GM23338 (cell line): ENCODE results near the gene TSPYL2.

Experiments used
- POLR2AphosphoS5 ChIP-seq: IDR thresholded peaks from 2 replicates; pipeline ENCODE4 v1.6.1; 2016; ENCODE audit warnings: antibody characterized with exemption, low read depth
- TF ChIP-seq, protein P1 (sequence below), 2 experiments: fragments of 200-600 bp in 1 of 2; sonication (generic) in 1 of 2; conservative IDR thresholded peaks; 2 replicates each; pipeline versions ENCODE4 v1.5.1 to v1.6.1; 2016 to 2017; ENCODE audit warnings: antibody characterized with exemption in 2 of 2, low read depth in 2 of 2, mild to moderate bottlenecking in 2 of 2, moderate library complexity in 1 of 2
- TF ChIP-seq, protein P2 (sequence below): IDR thresholded peaks from one replicate; pipeline ENCODE4 v1.6.1; 2018; ENCODE audit warnings: antibody characterized with exemption; ENCODE audit not compliant: unreplicated experiment

DNA sequence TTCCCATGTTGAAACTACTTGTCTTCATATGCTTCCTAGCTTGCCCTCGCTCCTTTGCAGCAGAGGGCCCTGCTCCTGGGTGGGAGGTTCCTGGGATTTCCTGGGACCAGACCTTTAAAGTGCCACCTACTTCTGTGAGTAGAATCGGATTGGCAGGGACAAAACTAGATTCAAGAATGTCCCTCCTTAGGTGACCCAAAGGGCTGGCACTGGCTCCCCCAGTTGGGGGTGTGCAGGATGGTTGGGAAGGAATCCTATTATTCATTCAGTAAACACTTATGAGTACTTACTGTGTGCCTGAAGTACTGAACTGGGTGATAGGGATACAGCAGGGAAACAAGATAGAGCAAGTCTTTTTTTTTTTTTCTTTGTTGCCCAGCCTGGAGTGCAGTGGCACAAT, 9.2 kb downstream of the TSPYL2 start:
- TF ChIP-seq, protein P1, sequence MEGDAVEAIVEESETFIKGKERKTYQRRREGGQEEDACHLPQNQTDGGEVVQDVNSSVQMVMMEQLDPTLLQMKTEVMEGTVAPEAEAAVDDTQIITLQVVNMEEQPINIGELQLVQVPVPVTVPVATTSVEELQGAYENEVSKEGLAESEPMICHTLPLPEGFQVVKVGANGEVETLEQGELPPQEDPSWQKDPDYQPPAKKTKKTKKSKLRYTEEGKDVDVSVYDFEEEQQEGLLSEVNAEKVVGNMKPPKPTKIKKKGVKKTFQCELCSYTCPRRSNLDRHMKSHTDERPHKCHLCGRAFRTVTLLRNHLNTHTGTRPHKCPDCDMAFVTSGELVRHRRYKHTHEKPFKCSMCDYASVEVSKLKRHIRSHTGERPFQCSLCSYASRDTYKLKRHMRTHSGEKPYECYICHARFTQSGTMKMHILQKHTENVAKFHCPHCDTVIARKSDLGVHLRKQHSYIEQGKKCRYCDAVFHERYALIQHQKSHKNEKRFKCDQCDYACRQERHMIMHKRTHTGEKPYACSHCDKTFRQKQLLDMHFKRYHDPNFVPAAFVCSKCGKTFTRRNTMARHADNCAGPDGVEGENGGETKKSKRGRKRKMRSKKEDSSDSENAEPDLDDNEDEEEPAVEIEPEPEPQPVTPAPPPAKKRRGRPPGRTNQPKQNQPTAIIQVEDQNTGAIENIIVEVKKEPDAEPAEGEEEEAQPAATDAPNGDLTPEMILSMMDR (conservative IDR thresholded peaks at IDR 0.05; ENCODE audit: low read depth in 2 of 2), result no peak
- no peak for TF ChIP-seq POLR2AphosphoS5
- TF ChIP-seq, protein P2, sequence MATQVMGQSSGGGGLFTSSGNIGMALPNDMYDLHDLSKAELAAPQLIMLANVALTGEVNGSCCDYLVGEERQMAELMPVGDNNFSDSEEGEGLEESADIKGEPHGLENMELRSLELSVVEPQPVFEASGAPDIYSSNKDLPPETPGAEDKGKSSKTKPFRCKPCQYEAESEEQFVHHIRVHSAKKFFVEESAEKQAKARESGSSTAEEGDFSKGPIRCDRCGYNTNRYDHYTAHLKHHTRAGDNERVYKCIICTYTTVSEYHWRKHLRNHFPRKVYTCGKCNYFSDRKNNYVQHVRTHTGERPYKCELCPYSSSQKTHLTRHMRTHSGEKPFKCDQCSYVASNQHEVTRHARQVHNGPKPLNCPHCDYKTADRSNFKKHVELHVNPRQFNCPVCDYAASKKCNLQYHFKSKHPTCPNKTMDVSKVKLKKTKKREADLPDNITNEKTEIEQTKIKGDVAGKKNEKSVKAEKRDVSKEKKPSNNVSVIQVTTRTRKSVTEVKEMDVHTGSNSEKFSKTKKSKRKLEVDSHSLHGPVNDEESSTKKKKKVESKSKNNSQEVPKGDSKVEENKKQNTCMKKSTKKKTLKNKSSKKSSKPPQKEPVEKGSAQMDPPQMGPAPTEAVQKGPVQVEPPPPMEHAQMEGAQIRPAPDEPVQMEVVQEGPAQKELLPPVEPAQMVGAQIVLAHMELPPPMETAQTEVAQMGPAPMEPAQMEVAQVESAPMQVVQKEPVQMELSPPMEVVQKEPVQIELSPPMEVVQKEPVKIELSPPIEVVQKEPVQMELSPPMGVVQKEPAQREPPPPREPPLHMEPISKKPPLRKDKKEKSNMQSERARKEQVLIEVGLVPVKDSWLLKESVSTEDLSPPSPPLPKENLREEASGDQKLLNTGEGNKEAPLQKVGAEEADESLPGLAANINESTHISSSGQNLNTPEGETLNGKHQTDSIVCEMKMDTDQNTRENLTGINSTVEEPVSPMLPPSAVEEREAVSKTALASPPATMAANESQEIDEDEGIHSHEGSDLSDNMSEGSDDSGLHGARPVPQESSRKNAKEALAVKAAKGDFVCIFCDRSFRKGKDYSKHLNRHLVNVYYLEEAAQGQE, result no peak
